ENCODE results near the gene MRFAP1.

MRFAP1 gene

DNA sequence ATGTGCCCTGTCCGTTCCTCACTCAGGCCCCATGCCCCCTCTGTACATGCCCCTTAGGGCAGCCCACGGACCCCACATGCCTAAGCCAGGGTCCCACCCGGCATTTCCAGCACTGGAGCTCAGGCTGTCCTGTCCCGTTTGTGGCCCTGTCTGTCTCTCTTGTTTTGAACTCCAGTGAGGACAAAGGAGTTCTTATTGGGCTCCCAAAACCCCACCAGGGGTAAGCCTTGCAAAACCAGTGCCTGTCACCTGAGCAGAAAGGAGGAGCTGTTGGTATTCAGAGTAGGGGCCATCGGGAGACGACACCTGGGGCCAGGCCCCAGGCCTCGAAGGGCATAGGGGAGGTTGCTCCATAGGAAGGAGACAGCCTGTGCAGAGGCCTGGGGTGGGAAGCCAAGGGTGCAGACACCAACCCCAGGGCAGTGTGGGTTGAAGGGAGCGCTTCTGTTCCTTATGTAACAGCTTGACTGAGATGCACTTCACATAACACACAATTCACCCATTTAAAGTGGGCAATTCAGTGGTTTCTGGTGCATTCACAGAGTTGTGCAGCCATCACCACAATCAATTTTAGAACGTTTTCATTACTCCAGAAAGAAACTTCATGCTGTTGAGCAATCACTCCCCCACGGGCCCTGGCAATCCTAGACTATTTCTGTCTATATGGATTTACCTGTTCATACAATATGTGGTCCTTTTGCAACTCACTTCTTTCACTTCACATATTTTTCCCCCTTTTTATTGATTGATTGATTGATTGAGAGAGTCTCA lies 33.8 kb upstream of the MRFAP1 start:
- Histone ChIP-seq H3K9me3 (no peaks in the 10 kb centered on the region), H3K27me3 (no peaks in the 10 kb centered on the region), H3K27ac (no peak overlapping the region), H3K36me3 (peaks cover 100% of the 10 kb centered on the region), H3K4me3 (ENCODE audit: low read depth in 1 of 2, low read length in 1 of 2) (no peak overlapping the region), H3K4me1 (ENCODE audit: control insufficient read depth in 1 of 2, insufficient read depth in 1 of 2, low read depth in 1 of 2, low read length in 1 of 2) (no peaks in the 10 kb centered on the region)
- TF ChIP-seq, protein P1, sequence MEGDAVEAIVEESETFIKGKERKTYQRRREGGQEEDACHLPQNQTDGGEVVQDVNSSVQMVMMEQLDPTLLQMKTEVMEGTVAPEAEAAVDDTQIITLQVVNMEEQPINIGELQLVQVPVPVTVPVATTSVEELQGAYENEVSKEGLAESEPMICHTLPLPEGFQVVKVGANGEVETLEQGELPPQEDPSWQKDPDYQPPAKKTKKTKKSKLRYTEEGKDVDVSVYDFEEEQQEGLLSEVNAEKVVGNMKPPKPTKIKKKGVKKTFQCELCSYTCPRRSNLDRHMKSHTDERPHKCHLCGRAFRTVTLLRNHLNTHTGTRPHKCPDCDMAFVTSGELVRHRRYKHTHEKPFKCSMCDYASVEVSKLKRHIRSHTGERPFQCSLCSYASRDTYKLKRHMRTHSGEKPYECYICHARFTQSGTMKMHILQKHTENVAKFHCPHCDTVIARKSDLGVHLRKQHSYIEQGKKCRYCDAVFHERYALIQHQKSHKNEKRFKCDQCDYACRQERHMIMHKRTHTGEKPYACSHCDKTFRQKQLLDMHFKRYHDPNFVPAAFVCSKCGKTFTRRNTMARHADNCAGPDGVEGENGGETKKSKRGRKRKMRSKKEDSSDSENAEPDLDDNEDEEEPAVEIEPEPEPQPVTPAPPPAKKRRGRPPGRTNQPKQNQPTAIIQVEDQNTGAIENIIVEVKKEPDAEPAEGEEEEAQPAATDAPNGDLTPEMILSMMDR (IDR thresholded peaks at IDR 0.05) = no peak

DNA sequence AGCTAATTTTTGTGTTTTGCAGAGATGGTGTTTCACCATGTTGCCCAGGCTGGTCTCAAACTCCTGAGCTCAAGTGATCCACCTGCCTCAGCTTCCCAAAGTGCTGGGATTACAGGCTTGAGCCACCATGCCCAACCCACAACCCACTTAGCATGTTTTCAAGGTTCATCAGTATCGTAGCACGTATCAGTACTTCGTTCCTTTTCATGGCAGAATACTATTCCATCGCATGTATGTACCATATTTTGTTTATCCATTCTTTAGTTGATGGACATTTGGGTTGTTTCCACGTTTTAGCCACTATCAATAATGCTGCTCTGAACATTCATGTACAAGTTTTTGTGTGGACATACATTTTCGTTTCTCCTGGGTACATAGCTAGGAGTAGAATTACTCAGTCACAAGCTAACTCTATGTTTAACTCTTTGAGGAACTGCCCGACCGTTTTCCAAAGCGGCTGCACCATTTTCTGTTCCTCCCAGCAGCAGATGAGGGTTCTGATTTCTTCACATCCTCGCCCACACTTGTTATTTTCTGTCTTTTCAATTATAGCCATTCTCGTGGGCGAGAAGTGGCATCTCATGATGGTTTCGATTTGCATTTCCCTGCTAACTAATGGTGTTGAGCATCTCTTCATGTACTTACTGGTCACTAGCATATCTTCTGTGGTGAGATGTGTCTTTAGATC lies 33.0 kb upstream of the MRFAP1 start:
- Histone ChIP-seq H3K9me3 (no peaks in the 10 kb centered on the region), H3K4me1 (ENCODE audit: control insufficient read depth in 1 of 2, insufficient read depth in 1 of 2, low read depth in 1 of 2, low read length in 1 of 2) (no peaks in the 10 kb centered on the region), H3K27me3 (no peaks in the 10 kb centered on the region), H3K4me3 (ENCODE audit: low read depth in 1 of 2, low read length in 1 of 2) (no peak overlapping the region), H3K27ac (no peak overlapping the region), H3K36me3 (peaks cover 100% of the 10 kb centered on the region)
- TF ChIP-seq, protein P1 (IDR thresholded peaks at IDR 0.05) = no peak

DNA sequence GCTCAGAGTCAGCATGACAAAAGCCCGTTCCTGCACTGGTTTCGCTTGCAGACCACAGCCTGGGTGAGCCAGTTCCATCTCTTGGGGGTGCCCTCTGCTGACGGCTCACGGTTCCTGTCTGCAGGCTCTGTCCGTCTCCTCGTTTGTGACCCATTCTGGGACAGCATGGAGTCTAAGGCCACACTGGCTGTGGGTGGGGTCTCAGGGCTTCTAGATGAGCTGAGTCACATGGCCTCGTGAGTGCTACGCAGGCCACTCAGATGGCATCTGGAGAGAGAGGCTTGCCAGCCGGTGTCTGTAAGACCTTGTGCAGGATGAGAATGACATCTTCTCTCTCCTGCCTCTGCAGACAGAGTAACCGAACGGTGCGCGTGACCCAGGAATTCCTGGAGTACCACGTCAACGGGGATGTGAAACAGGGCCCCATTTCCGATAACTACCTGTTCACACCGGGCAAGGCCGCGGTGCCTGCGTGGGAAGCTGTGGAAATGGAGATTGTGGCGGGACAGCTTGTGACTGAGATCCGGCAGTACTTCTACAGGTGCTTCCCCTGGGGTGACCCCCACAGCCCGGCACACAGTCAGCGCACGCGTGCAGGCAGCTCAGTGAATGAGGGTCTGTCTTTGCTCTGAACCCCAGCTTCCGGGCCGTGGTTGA lies 31.6 kb upstream of the MRFAP1 start:
- no peaks in the 10 kb centered on the region for H3K27me3 ChIP-seq
- H3K36me3 ChIP-seq = peaks cover 99% of the 10 kb centered on the region
- no peaks in the 10 kb centered on the region for H3K9me3 ChIP-seq
- TF ChIP-seq, protein P1 (IDR thresholded peaks at IDR 0.05) = no peak
- H3K4me1 ChIP-seq (ENCODE audit: control insufficient read depth in 1 of 2, insufficient read depth in 1 of 2, low read depth in 1 of 2, low read length in 1 of 2) = no peaks in the 10 kb centered on the region
- no peak overlapping the region for H3K27ac ChIP-seq
- no peak overlapping the region for H3K4me3 ChIP-seq (ENCODE audit: low read depth in 1 of 2, low read length in 1 of 2)

DNA sequence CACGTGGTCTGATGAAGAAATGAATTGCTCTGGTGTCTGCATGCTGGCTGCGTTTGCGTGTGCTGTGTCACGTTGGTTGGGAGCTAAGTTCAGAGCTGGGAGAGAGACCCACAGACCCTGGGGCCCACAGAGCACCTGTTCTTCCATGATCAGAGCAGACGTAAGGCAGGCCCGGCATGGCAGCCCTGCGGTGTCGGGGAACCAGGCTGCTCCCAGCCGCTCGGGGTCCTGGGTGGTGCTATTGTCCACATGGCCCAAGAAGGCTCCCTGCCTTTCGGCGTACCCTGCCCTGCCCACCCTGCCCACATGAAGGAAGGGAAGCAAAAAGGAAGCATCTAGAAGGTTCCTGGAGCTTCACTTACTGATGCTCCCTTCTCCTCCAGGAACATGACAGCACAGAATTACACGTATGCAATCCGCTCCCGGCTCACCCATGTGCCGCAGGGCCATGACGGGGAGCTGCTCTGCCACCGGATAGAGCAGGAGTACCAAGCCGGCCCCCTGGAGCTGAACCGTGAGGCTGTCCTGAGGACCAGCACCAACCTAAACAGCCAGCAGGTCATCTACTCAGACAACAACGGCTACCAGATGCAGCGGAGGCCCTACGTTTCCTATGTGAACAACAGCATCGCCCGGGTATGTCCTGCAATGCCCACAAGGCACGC lies 30.9 kb upstream of the MRFAP1 start:
- Histone ChIP-seq H3K9me3 (no peaks in the 10 kb centered on the region), H3K4me1 (ENCODE audit: control insufficient read depth in 1 of 2, insufficient read depth in 1 of 2, low read depth in 1 of 2, low read length in 1 of 2) (no peaks in the 10 kb centered on the region), H3K4me3 (ENCODE audit: low read depth in 1 of 2, low read length in 1 of 2) (no peak overlapping the region), H3K36me3 (peaks cover 99% of the 10 kb centered on the region), H3K27ac (no peak overlapping the region), H3K27me3 (no peaks in the 10 kb centered on the region)
- TF ChIP-seq, protein P1 (IDR thresholded peaks at IDR 0.05) = no peak

DNA sequence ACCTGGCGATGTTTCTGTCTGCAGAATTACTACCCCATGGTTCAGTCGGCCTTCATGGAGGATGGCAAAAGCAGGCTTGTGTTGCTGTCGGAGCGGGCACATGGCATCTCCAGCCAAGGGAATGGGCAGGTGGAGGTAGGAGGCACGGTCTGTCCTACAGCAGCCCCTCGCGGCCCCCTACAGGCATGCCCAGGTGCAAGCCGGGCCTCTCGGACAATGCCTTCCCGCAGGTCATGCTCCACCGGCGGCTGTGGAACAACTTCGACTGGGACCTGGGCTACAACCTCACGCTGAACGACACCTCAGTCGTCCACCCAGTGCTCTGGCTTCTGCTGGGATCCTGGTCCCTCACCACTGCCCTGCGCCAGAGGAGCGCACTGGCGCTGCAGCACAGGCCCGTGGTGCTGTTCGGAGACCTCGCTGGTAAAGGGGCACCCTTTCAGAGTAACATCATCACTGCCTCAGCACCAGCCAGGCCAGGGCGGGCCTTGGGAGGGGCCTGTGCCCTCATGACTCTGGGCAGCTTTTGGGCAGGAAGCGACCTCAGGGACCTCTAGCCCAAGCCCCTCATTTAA lies 29.5 kb upstream of the MRFAP1 start:
- no peaks in the 10 kb centered on the region for H3K4me1 ChIP-seq (ENCODE audit: control insufficient read depth in 1 of 2, insufficient read depth in 1 of 2, low read depth in 1 of 2, low read length in 1 of 2)
- no peaks in the 10 kb centered on the region for H3K27me3 ChIP-seq
- no peak overlapping the region for H3K27ac ChIP-seq
- H3K4me3 ChIP-seq (ENCODE audit: low read depth in 1 of 2, low read length in 1 of 2) = no peak overlapping the region
- H3K9me3 ChIP-seq = no peaks in the 10 kb centered on the region
- H3K36me3 ChIP-seq = peaks cover 99% of the 10 kb centered on the region
- TF ChIP-seq, protein P1 (IDR thresholded peaks at IDR 0.05) = no peak

All from neutrophil (primary cell).